Measurements from ENCODE around the gene IFNB1.

The IFNB1 gene

GRCh38 chr9:21110708-21111576 lies 33.2 kb upstream of the IFNB1 start:
- peak; percentile 18 for DNase-seq
- Mint-ChIP-seq H3K36me3 (ENCODE audit: low read depth) (no peaks in the 10 kb centered on the region), H3K4me1 (peaks cover 5% of the 10 kb centered on the region), H3K4me3 (no peak overlapping the region), H3K27ac (no peak overlapping the region), H3K9me3 (no peaks in the 10 kb centered on the region), H3K27me3 (ENCODE audit: low read depth, poor library complexity) (no peaks in the 10 kb centered on the region)
- TF ChIP-seq CTCF (IDR thresholded peaks at IDR 0.05) = peak; percentile 77

GRCh38 chr9:21104787-21105186 lies 27.0 kb upstream of the IFNB1 start:
- Mint-ChIP-seq H3K36me3 (ENCODE audit: low read depth) (no peaks in the 10 kb centered on the region), H3K27ac (no peak overlapping the region), H3K4me3 (no peak overlapping the region)

GRCh38 chr9:21102305-21102704 lies 24.6 kb upstream of the IFNB1 start:
- no peaks in the 10 kb centered on the region for H3K9me3 Mint-ChIP-seq
- H3K4me1 Mint-ChIP-seq = no peaks in the 10 kb centered on the region
- TF ChIP-seq CTCF (IDR thresholded peaks at IDR 0.05) = no peak
- H3K4me3 Mint-ChIP-seq = no peak overlapping the region
- no peak overlapping the region for H3K27ac Mint-ChIP-seq
- no peaks in the 10 kb centered on the region for H3K36me3 Mint-ChIP-seq (ENCODE audit: low read depth)
- H3K27me3 Mint-ChIP-seq (ENCODE audit: low read depth, poor library complexity) = peaks cover 4% of the 10 kb centered on the region
- no peak for DNase-seq

More at GRCh38 chr9:21104787-21105186, 27.0 kb upstream of the IFNB1 start:
- no peak for TF ChIP-seq CTCF (IDR thresholded peaks at IDR 0.05)
- peaks cover 4% of the 10 kb centered on the region for H3K27me3 Mint-ChIP-seq (ENCODE audit: low read depth, poor library complexity)
- no peaks in the 10 kb centered on the region for H3K9me3 Mint-ChIP-seq
- H3K4me1 Mint-ChIP-seq = no peaks in the 10 kb centered on the region
- DNase-seq = no peak

- TF ChIP-seq CTCF (IDR thresholded peaks at IDR 0.05) = no peak
- DNase-seq = no peak
Observed at GRCh38 chr9:21097817-21098216, 20.1 kb upstream of the IFNB1 start.

GRCh38 chr9:21096901-21097255 lies 19.1 kb upstream of the IFNB1 start:
- no peak overlapping the region for H3K27ac Mint-ChIP-seq
- no peaks in the 10 kb centered on the region for H3K36me3 Mint-ChIP-seq (ENCODE audit: low read depth)
- TF ChIP-seq CTCF (IDR thresholded peaks at IDR 0.05) = no peak
- no peak overlapping the region for H3K4me3 Mint-ChIP-seq
- H3K4me1 Mint-ChIP-seq = no peaks in the 10 kb centered on the region
- H3K27me3 Mint-ChIP-seq (ENCODE audit: low read depth, poor library complexity) = no peaks in the 10 kb centered on the region
- DNase-seq = no peak
- H3K9me3 Mint-ChIP-seq = no peaks in the 10 kb centered on the region

More at GRCh38 chr9:21097817-21098216, 20.1 kb upstream of the IFNB1 start:
- H3K4me3 Mint-ChIP-seq = no peak overlapping the region
- peaks cover 4% of the 10 kb centered on the region for H3K27me3 Mint-ChIP-seq (ENCODE audit: low read depth, poor library complexity)
- H3K4me1 Mint-ChIP-seq = no peaks in the 10 kb centered on the region
- H3K27ac Mint-ChIP-seq = no peak overlapping the region
- H3K9me3 Mint-ChIP-seq = no peaks in the 10 kb centered on the region
- no peaks in the 10 kb centered on the region for H3K36me3 Mint-ChIP-seq (ENCODE audit: low read depth)
